22Rv1 (cell line): ENCODE results near the gene CEP43.
A peak's percentile ranks its signal among the peaks of the same experiment; 100 is the strongest.

Experiments used
- H3K27ac ChIP-seq: fragments of 450-650 bp; 2 replicates; pipeline ENCODE4 v1.5.1; 2017
- ZFX ChIP-seq: fragments of 450-650 bp; IDR thresholded peaks from 2 replicates; pipeline ENCODE4 v1.6.1; 2017; ENCODE audit warnings: antibody characterized with exemption, borderline replicate concordance
- TF ChIP-seq, protein P1 (sequence below): fragments of 450-650 bp; IDR thresholded peaks from 2 replicates; pipeline ENCODE4 v1.5.1; 2017; ENCODE audit warnings: mild to moderate bottlenecking

CEP43 gene

DNA sequence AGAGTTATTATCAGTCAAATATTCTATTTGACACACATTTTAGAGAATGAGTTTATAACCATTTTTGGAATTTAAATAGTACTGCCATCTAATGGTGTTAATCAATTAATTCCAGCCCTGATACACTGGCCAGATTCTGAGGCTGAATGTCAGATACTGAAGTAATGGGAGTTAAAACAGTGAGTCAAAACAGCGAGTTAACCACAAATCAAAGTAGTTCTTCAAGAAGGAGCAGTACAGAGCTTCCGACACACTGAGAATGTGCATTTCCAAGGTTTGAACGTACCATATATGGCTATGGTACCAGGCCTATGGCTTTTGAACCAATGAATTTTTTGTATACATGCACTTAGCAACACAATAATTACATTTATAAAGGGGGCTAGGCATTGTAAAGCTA is 11.3 kb upstream of the CEP43 start:
- no peak overlapping the region for H3K27ac ChIP-seq
- no peak for TF ChIP-seq ZFX

DNA sequence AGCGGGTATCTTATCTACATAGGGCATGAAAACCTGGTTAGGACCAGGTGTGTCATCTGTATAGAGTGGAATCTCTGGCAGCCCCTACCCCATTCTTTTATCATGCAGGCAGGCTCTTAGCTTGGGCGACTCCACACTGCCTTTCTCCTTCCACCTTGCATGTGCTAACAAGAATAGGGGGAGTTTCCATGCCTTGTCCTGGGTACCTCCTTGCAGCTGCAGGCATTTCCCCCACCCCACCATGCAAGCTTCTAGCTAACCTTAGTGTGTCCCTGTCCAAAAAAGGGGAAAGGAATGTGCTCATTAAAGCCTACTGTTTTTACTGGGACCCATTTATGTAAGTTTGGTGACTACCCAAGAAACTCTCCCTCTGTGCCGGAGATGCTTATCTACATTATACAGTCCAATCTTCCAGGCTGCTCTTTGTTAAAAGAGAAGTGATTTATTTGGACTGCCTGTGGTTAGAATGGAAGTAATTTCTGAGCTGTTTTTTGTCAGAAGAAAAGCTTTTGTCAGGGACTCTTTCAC is 10.5 kb upstream of the CEP43 start:
- no peak overlapping the region for H3K27ac ChIP-seq
- no peak for TF ChIP-seq ZFX
- TF ChIP-seq, protein P1, sequence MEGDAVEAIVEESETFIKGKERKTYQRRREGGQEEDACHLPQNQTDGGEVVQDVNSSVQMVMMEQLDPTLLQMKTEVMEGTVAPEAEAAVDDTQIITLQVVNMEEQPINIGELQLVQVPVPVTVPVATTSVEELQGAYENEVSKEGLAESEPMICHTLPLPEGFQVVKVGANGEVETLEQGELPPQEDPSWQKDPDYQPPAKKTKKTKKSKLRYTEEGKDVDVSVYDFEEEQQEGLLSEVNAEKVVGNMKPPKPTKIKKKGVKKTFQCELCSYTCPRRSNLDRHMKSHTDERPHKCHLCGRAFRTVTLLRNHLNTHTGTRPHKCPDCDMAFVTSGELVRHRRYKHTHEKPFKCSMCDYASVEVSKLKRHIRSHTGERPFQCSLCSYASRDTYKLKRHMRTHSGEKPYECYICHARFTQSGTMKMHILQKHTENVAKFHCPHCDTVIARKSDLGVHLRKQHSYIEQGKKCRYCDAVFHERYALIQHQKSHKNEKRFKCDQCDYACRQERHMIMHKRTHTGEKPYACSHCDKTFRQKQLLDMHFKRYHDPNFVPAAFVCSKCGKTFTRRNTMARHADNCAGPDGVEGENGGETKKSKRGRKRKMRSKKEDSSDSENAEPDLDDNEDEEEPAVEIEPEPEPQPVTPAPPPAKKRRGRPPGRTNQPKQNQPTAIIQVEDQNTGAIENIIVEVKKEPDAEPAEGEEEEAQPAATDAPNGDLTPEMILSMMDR, result no peak

DNA sequence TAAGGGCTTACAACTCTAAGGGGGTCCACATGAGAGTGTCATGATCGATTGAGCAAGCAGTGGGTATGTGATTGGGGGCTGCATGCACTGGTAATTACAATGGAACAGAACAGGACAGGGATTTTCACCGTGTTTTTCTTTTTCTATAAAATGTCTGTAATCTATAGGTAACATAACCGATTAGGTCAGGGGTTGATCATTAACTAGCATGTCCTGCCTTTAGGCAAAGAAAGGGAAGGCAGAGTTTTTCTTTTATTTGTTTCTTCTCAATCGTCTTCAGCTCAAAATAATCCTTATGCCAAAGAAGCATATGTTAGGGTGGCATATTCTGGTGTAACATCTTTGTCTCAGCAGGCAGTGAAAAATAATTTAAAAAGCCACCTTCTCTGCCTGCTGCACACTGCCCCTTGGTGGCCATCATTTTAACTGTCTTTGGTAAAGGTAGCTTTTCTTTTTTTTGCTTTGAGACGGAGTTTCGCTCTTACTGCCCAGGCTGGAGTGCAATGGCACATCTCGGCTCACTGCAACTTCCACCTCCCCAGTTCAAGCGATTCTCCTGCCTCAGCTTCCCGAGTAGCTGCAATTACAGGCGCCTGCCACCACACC is 9.7 kb upstream of the CEP43 start:
- no peak overlapping the region for H3K27ac ChIP-seq
- TF ChIP-seq, protein P1, result peak; percentile 77
- no peak for TF ChIP-seq ZFX

DNA sequence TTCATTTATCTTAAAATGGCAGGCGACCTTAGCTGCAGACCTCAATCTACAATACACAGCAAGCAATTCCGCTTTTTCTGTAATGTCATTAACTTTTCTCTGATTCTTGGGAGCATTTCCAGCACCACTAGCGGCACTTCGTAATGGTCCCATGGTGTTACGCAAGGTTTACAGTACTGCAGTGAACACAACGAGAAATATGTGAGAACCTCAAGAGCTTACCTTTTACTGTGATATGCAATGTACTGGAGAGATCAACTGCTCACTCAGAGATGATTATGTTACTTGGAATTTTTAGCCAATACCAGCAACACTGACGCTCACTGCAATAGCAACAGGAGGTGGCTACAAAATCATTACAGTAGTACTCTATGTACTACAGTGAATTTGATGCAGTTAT is 2.8 kb upstream of the CEP43 start:
- no peak overlapping the region for H3K27ac ChIP-seq
- TF ChIP-seq, protein P1, result no peak
- TF ChIP-seq ZFX, result no peak

DNA sequence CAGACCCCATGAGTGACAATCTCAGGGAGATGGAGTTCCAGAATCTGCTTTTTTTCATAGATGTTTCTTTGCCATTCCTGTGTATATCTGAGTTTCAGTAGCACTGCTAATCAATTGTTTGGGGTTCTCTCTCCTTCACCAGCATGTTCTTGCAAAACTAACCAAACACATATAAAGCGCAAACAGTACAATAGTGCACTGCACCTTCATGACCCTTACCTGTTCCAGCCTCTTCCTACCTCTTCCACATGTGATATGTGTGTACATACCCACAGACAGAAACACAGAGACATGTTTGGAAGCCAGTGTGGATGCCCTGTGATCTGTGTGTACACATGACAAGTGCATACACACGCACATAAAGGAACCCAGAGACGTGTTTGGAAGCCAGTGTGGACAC is 1.8 kb upstream of the CEP43 start:
- peak overlapping the region; percentile 85 for H3K27ac ChIP-seq

DNA sequence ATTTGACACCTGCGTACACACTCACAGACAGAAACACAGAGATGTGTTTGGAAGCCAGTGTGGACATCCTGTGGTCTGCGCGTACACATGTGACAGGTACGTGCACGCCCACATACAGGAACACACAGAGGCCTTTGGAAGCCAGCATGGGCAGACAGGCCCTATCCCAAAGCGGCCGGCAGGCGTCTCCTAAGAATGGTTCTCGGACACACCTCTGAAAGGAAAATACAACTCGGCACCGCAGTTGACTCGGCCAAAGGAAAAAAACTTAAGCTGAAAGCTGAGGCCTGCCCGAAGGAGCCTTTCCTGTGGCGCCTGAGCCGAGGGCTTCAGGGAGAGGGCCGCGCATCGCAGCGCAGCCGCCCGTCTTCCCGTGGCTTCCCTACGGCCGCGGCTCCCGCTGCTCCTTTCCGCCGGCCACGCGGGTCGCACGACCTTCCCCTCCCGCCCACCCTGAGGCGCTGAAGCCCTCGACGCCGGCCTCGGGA is 1.4 kb upstream of the CEP43 start:
- peak overlapping the region; percentile 85 for H3K27ac ChIP-seq

More for the DNA sequence above, 1.8 kb upstream of the CEP43 start:
- TF ChIP-seq ZFX, result no peak
- TF ChIP-seq, protein P1, result no peak

DNA sequence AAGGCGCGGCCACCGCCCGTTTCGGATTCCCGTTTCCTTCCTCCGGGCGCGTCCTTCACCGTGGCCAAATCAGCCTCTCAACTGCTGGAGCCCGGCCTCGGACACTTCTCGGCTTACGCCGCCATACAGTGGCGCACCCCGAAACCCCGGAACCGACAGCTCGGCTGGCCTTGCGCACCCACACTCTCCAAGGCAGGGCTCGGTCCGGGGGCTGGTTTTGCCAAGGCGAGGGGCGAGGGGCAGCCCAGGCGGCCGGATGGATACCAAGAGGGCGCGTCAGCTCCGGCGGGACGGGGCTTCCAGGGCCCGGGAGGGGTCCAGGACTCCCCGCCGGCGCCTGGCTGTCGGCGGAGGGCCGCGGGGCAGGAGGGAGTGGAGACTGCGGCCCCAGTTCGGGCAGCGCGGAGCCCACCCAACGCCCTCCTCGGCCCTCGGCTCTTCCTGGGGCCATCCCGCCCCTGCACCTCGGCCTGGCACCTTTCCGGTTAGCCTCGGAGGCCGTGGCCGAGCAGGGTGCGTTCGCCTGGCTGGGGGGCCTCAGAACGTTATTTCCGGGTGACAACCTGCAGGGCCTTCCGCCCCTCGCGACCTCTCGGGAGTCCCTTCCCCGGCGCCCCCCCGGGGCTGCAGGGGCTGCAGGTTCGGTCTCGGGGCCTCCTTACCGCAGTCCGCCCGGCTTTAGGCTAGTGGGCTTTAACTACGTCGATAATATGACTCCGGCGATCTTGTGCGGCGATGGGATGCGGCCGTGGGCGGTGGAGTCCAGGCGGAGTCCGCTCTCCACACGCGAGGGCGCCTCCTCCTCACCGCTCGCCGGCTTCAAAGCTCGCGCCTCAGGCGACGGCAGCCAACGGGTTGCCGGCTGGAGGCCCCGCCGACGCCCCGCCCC is 697 bp upstream of the CEP43 start:
- no peak for TF ChIP-seq ZFX
- TF ChIP-seq, protein P1, result no peak
- peak overlapping the region; percentile 85 for H3K27ac ChIP-seq

More for the DNA sequence above, 1.4 kb upstream of the CEP43 start:
- TF ChIP-seq, protein P1, result peak; percentile 44
- no peak for TF ChIP-seq ZFX
